Activated T-cell treated with anti-CD3 and anti-CD28 coated beads, Interleukin-2, amount 50 U/mL, for 1 hour (primary cell): ENCODE data around the gene AK4.

Source experiments
- DNase-seq: peaks from one replicate; pipeline ENCODE4 v3.0.0-alpha.2; 2020

The AK4 gene

DNA sequence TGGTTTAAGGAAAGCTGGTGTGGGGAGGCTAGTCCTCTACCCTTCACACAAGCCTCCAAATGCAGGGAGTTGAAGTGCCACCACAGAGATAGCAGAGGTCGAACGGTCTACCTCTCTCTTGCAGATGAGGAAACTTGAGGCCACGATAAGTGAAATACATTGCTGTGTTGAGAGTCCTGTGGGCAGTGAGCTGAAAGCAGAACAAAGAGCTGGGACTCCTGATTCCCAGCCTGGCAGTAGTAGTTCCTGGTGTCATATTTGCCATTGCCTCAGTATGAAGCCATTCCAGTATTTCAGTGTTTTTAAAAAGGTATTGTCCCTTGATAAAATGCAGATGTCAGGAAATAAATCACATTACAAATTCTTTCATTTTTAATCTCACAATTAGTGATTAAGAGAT lies 28.6 kb downstream of the AK4 start:
- no peak for DNase-seq

DNA sequence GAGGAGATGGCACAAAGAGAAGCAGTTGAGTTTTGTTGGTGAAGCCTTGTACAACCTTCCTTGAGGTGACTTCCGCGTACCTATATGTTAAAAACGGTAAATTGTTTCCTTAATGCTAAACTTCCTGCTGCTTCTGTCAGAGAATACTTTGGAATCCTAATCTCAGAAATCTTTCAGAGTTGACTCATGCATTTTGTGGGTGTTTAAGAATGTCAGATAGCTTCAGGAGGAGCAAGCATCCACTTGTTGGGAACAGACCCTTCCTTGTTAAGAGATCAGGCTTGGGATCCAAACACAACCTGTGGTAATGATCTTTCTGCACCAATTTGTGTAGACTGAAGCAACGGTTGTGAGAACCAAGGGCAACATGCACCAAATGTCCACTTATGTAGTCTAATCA lies 29.5 kb downstream of the AK4 start:
- no peak for DNase-seq

DNA sequence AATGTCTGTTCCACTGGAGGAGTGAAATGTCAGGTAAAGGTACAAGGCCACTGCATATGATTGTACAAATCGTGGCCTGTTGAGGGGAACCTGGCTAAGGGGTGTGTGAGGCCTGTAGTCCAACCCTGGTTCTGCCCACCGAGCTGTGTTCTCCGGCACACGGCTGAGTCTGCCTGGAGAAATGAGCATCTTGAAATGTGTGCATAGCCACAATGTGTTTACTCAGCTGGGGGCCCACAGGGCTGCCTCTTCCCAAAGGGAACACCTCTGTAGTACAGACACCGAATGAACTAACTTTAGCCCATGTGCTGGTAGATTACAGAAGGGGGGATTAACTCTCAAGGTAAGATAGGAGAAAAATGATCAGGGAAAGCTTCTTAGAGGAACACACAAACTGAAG lies 30.2 kb downstream of the AK4 start:
- DNase-seq: no peak

DNA sequence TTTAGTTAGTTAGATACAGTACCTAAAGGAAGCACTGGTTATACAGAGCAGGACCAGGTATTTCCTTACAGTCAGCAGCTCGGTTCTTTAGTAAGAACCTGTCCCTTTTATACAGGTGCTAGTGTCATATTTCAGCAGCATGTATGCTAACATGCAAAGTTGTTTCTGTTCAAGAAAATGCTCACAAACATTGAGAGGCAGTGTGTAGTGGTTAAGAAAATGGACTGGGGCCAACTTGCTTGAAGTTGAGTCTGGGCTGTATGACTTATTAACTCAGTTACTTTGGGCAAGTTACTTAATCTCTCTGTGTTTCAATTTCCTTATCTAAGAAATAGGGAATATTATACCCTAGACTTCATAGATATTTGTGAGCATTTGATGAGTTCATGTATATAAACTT lies 31.1 kb downstream of the AK4 start:
- no peak for DNase-seq

DNA sequence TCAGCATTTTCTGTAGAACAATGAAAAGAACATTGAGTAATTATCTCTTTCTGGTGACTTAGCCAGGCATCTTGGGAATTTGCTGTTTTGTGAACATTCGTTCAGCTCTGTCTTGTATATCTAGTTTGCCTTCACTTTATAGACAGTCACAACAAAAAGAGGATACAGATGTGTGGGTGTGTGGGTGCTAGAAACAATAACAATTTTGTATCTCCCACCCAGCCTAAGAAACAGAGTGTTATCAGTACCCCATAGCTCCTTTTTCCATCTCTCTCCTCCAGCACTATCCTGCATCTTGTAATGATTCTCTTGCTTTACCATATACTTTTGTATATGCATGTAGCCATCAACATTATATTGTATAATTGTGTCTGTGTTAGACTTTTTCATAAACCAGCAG lies 33.0 kb downstream of the AK4 start:
- no peak for DNase-seq

DNA sequence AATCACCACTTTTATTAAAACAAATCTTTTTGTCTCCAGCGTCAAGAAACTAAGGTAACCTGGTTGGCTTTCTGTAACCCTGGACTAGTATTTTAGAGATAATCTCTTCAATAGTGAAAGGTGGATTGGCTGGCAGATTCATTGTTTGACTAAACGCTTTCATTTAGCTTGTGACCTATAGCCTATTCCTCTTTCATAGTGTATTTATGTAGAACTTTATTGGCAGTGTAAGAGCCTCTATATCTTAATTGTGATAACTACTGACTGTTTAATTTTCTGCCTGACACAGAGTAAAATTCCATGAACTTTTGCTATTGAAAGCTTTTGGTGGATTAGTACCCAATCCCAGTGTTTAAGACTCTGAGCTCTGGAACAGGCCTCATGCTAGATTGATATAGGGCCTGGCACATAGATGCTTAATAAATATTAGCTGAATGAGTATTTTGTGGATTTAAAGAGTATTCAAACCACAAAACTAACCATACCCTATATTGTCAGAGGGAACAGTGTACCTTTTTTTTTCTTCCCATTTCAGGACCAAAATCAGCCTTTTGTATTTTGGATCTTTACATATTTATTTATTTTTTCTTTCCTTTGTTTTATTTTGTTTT lies 34.8 kb downstream of the AK4 start:
- no peak for DNase-seq

DNA sequence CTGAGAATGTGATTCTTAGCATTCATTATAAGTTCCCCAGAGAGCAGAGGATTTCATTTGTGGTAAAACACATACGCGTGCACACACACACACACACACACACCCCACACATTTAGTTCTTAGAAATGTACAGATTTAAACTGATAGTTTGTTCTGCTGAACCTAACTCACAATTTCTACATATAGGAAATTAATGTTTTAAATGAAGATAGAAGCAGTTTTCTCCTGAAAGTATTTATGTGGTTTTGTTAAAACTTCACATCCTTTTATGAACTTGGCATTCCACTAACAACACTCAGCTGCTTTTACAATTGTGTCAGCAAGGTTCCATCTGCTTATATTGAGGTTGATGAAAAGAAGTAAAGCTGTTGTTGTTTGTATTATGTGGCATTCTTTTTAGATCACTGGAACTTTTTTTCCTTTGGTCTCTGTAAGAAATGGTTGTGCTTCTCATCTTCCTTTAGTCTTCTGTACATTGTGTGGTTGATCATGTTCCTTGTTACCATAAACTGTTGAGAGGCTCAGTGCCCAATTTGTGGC lies 41.6 kb downstream of the AK4 start:
- no peak for DNase-seq

DNA sequence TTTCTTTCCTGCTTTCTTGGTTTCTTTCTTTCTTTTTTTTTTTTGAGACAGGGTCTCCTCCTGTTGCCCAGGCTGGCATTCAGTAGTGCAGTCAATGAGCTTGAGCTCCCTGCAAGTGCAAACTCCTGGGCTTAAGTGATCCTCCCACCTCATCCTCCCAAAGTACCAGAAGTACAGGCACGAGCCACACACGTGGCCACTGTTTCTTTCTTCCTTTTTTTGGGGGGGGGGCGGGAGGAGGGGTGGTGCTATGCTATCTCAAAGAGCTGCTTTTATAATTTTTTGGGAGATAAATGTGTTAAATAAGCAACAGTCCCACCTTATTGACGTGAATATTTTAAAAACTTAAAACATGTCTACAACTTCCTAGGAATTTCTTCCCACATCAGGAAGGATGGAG lies 42.2 kb downstream of the AK4 start:
- DNase-seq: no peak

DNA sequence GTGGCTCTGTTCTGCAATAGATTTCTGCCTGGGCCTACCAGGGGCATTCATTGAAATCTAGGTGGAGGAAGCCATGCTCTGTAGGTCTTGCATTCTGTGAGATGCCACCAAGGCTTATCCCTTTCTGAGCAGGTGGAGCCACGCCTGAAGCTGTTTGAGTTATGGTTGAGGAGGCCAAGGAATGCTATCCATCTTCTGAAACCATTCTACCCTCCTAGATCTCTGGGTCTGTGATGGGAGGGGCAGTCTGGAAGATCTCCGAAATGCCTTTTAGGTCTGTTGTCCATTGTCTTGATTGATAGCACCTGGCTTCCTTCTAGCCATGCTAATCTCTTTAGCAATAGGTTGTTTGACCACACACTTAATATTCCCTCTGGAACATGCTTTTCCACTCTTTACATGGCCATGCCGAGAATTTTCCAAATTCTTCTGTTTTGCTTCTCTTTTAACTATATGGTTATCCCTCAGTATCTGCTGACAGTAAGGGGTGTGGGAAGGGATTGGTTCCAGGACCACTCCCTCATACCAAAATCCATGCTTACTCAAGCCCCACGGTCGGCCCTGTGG lies 45.2 kb downstream of the AK4 start:
- DNase-seq: no peak

DNA sequence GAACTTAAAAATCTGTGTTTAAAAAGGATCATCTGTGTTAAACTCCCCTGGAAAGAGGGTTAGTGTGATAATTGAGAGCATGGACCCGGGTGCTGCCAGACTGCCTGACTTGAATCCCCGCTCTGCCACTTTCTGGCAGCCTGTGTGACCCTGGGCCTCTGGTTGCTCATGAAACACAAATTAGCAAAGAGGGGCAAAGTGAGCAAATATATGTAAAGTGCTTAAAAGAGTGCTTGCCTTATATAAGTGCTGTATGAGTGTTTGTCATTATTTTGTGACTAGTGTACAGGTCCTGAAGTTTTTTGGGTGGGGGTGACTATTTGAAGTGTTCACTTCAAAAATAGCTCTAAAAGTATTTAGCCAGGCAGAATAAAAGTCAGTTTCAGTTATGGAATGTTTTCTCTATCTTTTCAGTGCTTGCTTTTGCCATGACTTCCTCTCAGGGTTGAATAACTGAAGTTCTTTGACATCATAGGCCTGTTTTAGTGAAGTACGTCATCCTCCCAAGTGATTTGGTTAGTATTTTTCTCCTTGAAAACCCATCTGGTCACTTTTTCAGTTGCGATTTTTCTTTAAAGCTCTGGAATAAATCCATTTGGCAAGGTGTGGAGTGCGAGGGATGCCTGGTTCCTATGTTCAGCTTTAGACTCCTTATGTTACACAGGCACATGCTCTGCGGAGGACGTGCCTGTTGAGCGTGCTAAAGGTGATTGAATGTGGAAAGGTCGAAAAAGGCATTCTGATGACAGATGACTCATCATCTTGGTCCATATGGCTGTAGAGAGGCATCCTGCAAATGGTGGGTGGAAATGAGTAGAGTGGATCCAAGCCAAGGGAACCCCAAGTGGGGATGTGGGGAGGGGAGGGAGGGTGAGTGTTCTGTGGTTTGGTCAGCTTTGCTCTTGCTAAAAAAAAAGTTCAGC lies 47.8 kb downstream of the AK4 start:
- DNase-seq: no peak

DNA sequence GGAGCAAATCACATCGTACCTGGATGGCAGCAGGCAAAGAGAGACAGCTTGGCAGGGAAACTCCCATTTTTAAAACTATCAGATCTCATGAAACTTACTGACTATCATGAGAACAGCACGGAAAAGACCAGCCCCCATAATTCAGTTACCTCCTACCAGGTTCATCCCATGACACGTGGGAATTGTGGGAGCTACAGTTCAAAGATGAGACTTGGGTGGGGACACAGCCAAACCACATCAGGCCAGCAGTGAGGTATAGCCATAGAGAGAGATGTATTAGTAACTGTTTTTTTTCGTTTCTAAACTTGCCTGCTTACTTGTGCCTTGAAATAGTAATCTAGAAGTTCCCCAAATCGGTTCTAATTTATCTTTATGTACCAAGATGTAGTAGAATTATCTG lies 48.9 kb downstream of the AK4 start:
- DNase-seq: no peak

DNA sequence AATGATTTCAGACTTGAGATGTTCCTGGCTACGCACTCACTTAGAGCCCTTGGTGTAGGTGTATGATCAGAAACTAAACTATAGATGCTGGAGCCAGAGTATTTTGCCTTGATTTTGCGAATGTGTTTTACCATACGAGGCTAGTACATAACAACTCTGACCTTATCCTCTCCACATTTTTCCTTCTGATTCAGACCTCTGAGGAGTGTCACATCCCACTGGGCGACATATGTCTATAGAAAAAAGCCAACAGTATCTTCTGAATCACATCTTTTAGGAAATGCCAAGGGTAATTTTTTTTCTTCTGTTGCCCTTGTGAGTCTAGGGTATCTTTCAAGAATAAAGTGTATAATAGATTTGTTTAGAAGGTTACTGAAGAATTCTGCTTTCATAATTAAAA lies 49.6 kb downstream of the AK4 start:
- no peak for DNase-seq

DNA sequence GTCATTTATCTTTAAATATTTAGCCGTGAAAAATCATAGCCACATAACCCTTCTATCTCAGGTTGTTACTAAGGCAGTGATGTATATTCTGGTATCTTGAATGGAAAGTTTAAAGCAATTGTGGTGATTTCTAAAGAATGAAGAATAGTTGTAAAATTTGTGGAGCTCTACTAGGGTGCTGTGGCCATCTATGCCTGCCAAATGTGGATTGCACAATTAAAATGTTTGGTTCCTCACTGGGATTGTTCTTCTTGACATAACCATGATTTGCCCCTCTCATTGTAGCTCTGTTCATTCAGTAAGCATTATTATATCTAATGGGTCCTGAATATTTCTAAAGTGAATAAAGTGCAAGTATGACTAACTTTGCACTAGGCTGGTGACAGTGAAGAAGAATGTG lies 50.1 kb downstream of the AK4 start:
- no peak for DNase-seq

DNA sequence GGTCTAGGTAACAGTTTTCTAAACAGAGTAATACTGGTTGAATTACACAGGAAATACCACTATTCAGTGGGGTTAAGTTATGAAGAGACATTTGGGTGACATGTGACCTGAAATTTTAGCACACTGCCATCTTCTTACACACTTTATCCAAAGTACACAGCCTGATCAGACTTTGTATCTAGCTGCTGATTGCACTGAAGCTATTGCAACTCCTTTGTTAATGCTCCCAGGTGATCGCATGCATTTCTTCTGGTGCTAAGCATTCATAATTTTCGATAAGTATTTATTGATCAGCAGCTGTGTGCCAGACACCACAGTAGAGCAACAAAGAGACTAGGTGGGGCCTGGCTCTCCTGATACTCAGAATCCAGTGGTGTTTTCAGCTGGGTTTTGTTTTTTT lies 52.4 kb downstream of the AK4 start:
- no peak for DNase-seq

DNA sequence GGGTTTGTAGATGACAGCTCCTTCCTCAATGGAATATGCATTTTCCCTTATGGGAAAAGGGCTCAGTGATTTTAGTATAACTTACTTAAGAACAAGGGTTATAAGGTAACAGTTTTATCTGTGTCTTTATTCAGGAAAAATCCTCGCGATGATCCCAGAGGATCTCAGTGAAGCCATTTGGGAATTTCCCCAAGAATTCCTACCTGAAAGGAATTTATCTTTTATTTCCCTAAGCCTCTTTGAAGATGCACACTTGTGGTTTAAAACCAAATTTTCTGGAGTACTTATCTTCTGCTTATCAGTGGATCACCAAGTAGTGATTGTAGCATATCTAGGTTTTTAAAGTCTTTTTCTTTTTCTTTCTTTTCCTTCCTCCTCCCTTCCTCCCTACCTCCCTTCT lies 58.8 kb downstream of the AK4 start:
- DNase-seq: no peak

DNA sequence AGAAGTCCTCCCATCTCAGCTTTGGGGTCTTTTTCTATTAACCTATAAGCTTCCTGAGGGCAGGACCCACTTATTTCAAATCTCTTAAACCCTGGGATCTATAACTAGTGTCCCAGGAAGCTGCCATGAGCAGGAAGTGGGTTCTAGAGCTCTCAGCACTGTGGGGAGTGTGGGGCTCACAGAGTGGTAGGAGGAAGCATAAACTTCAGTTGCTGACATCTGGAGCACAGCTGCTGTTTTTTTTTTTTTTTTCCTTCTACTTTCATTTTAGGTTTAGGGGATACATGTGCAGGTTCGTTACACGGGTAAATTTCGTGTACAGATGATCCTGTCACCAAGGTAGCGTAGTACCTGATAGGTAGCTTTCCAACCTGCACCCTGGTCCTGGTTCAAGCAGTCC lies 59.3 kb downstream of the AK4 start:
- no peak for DNase-seq

DNA sequence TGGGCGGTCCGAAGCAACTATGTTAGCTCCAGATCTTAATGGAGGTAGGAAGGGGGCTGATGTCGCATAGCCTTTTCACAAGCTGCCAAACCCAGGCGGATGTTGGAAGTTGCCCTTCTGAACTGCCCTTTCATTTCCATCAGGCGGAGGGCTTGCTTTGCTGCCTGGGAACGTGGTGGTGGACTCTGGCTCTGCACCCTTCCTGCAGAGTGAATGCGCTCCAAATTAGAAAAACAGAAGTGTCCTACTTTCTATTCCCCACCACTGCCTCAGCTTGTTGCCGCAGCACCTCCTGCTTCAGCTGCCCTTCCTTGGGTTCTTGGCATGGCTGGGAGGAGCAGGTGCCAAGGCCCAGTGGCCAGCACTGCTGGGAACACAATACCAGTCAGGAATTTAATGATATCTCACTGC lies 60.6 kb downstream of the AK4 start:
- DNase-seq: no peak

DNA sequence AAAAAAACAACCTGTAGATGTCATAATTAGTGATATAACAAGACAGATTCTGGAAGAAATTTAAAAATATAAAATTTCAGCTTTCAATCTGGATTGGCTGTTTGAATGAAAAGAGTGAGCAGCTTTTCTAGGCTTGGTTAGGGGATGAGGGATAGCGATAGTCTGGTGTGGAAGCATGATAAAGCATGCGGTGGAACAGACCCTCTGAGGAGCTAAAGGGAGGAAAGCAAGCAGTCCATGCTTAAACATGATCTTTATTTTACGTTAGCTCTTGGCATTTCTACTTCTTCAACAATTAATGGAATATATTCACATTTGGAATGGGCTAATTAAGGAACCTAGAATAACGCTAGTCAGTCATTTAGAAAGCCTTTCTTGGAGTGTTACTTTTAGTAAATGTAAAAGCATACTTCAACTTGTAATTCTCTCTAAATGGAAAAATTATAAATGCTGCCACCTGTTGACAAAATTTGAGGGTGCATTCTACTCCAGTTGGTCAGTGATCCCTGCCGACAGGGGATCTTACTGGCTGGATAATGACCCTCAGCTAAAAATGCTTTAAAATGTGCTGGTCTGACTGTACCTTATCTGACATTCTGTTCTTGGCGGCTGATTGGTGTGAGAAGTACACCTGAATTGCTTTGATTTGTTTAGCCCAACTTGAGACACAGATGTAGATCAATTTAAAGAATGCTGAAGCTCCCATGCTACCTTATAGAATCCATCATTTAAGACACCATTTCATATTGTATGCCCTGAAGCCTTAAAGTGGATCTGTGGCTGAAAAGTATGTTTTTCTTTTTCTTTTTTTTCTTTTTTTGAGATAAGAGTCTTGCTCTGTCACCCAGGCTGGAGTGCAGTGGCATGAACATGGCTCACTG lies 61.2 kb downstream of the AK4 start:
- no peak for DNase-seq

DNA sequence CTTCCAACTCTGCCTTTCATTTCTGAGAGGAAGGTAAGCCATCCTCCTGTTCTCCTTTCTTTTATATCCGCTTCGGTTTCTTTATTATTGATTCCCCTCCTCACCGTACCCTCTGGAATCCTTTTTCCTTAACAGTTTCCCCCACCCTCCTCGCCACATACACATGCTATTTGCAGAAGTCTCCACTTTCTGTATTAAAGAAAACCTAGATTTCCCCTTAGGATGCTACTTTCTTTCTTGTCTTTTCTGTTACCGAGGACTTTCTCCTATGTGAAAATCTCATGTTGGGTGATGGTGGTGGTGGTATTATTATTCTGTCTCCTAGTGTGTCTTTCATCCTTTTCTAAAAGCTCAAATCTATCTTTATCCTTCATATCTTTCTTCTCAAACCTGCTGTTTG lies 62.3 kb downstream of the AK4 start:
- no peak for DNase-seq

DNA sequence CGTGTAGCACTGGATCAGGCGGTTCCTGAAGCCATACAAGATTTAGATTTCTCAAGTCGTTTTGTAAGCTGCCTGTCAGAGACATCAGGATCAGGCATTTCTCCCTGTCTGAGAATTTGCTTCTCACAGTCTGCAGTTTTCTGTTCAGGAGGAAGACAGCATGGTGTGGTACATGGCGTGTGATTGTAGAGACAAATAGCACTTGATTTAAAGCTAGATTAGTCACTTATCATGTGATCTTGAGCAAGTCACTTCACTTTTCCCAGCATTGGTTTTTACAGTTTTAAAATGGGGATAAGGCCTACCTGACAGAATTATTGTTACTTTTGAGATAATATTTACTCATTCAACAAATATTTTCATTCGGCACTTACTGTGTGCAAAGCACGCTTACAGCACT lies 63.3 kb downstream of the AK4 start:
- DNase-seq: no peak

DNA sequence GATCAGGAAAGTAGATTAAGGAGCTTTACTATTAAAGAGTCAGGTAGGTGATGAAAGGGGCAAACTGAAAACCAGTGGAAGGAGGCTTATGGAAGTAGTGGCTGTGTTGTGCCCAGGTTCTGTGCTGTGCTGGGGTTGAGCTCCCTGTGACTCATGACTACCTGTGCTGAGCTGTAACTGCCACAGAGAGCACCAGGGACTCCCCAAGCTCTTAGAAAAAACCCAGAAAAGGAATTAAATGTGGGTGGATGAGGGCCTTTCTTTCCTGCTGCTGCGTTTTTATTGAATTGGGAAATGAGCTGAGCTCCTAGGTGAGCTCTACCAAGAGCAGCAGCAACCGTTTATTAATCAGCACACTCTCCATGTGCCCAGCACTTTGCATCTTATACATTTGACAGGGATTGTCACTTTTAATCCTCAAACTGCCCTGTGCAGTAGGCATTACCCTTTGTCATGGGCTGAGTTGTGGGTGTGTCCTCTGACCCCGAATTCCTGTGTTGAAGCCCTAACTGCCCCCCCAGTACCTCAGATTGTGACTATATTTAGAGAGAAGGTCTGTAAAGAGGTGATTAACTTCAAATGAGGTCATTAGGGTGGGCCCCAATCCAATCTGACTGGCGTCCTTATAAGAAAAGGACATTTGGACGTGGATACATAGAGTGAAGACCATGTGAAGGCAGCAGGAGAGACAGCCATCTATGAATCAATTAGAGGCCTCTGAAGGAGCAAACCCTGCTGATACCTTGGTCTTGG lies 65.4 kb downstream of the AK4 start:
- no peak for DNase-seq

DNA sequence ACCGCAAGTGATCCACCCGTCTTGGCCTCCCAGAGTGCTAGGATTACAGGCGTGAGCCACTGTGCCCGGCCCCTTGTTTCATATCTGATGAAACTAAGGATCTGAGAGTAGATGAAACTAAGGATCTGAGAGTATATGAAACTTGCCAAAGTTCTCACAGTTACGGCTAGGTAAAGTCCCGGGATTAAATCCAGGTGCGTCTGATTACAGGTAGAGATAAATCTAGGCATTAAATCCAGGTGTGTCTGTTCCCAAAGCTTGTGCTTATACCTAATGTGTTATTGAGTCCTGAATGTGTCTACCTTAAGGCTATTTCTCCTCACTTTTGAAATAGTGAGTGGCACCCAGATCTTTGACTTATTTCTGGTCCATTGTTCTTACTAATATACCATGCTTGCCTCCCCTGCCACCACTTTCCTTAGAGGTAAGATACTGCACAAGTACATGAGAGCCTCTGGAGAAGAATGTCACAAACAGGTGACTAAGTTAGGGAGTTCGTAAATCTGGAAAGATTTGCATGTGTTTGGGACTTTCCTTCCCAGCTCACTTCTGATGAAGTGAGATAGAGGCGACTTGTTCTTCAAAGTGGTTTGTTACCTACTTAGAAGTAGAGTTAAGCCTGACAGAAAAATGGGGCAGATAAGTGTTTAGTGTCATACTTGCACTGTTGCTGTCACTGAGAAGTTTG lies 66.5 kb downstream of the AK4 start:
- no peak for DNase-seq
